H1 (cell line): ENCODE measurements around the gene ALPI. TPM values are rescaled to one million over a fixed set of nuclear protein-coding genes. Genes with fewer than 3 reads are reported as not detected.
"Not testable (repeated sequence)": the region's sequence is repeated elsewhere in the genome, so short reads cannot be mapped to it uniquely, and the experiment has no call there.

Experiments used
- CTCF ChIA-PET: fragments of 300-600 bp; sonication (Branson Sonifier 250); formaldehyde crosslinking; loops from one replicate; lab custom pipeline; 2021; ENCODE audit not compliant: partially characterized antibody; lab: Charles Lee
- POLR2A ChIA-PET: fragments of 300-600 bp; sonication (Branson Sonifier 250); formaldehyde crosslinking; loops from one replicate; lab custom pipeline; 2021; ENCODE audit warnings: inconsistent platforms; ENCODE audit not compliant: partially characterized antibody; lab: Charles Lee
- DNase-seq, 2 experiments: peaks; one replicate each; pipeline versions ENCODE4 v3.0.0 to v3.0.0-alpha.2; 2010 to 2022; ENCODE audit warnings: low spot score in 2 of 2, low read depth in 1 of 2, mixed read lengths in 1 of 2
- FAIRE-seq: peaks from 2 replicates; lab custom pipeline; 2011; peaks lifted over from hg19 to GRCh38; lab: Jason Lieb, UNC
- H2AFZ ChIP-seq: 2 replicates; pipeline ENCODE4 v1.8.1; 2012; ENCODE audit warnings: low read length, inconsistent platforms
- H2AK5ac ChIP-seq: 2 replicates; pipeline ENCODE4 v1.6.1; 2013; ENCODE audit warnings: low read depth, low read length
- H2BK120ac ChIP-seq: replicated peaks from 2 replicates; pipeline ENCODE3; 2013; ENCODE audit warnings: low read depth, low read length, inconsistent platforms
- H2BK12ac ChIP-seq: 2 replicates; pipeline ENCODE4 v1.6.1; 2013; ENCODE audit warnings: low read depth, low read length
- H2BK15ac ChIP-seq: 2 replicates; pipeline ENCODE4 v1.6.1; 2013; ENCODE audit warnings: low read length
- H2BK20ac ChIP-seq: 2 replicates; pipeline ENCODE4 v1.6.1; 2013; ENCODE audit warnings: low read length
- H2BK5ac ChIP-seq: 2 replicates; pipeline ENCODE4 v1.6.1; 2013; ENCODE audit warnings: low read depth, low read length
- H3K14ac ChIP-seq: 2 replicates; pipeline ENCODE4 v1.6.1; 2013; ENCODE audit warnings: inconsistent platforms; ENCODE audit not compliant: insufficient read length
- H3K18ac ChIP-seq: 2 replicates; pipeline ENCODE4 v1.6.1; 2013; ENCODE audit warnings: low read length; ENCODE audit errors: extremely low read depth
- H3K23ac ChIP-seq: 2 replicates; pipeline ENCODE4 v1.6.1; 2013; ENCODE audit warnings: inconsistent platforms; ENCODE audit not compliant: insufficient read length
- H3K23me2 ChIP-seq: 2 replicates; pipeline ENCODE4 v1.6.1; 2013; ENCODE audit warnings: low read depth, low read length
- H3K27ac ChIP-seq: 2 replicates; pipeline ENCODE4 v1.6.1; 2011; ENCODE audit warnings: low read depth, low read length, inconsistent platforms
- H3K27me3 ChIP-seq, 4 experiments: replicated peaks in 1 of 4; 1 replicate in 1 of 4; 2 replicates in 3 of 4; pipeline versions ENCODE4 v1.6.1 to v1.8.1; 2011 to 2013; ENCODE audit warnings: low read length in 3 of 4, mild to moderate bottlenecking in 3 of 4, inconsistent platforms in 2 of 4, mixed read lengths in 2 of 4, moderate library complexity in 1 of 4; ENCODE audit not compliant: control insufficient read depth in 3 of 4, insufficient read depth in 3 of 4; ENCODE audit errors: extremely low read depth in 1 of 4
- H3K36me3 ChIP-seq, 4 experiments: 2 replicates each; pipeline versions ENCODE4 v1.6.1 to v1.8.1; 2011 to 2013; ENCODE audit warnings: mild to moderate bottlenecking in 4 of 4, low read length in 3 of 4, moderate library complexity in 2 of 4, control low read depth in 1 of 4, inconsistent platforms in 1 of 4; ENCODE audit not compliant: insufficient read depth in 4 of 4, control insufficient read depth in 2 of 4
- H3K4ac ChIP-seq: replicated peaks from 2 replicates; pipeline ENCODE3; 2013; ENCODE audit warnings: low read length, low read depth, mixed read lengths, inconsistent platforms; ENCODE audit not compliant: insufficient read length
- H3K4me1 ChIP-seq, 4 experiments: replicated peaks in 1 of 4; 1 replicate in 1 of 4; 2 replicates in 3 of 4; pipeline versions ENCODE4 v1.6.1 to v1.8.1; 2011 to 2013; ENCODE audit warnings: low read length in 3 of 4, inconsistent platforms in 2 of 4, mixed read lengths in 1 of 4; ENCODE audit not compliant: insufficient read depth in 4 of 4, control insufficient read depth in 3 of 4
- H3K4me2 ChIP-seq, 2 experiments: 2 replicates each; pipeline versions ENCODE4 v1.6.1 to v1.8.1; 2011 to 2013; ENCODE audit warnings: low read depth in 2 of 2, low read length in 2 of 2, control low read depth in 1 of 2, inconsistent platforms in 1 of 2, mild to moderate bottlenecking in 1 of 2; ENCODE audit not compliant: insufficient read depth in 1 of 2
- H3K4me3 ChIP-seq, 4 experiments: fragments of 200-600, 300-600 bp in 1 of 4; sonication (generic), shearing (Covaris generic), sonication (Bioruptor Twin) in 1 of 4; 2 replicates each; pipeline versions ENCODE4 v1.5.1 to v1.8.1; 2011 to 2016; ENCODE audit warnings: low read length in 4 of 4, low read depth in 3 of 4, control low read depth in 2 of 4, inconsistent platforms in 2 of 4, mild to moderate bottlenecking in 2 of 4, mixed read lengths in 1 of 4, moderate library complexity in 1 of 4; ENCODE audit not compliant: insufficient read depth in 2 of 4; ENCODE audit errors: extremely low read depth in 1 of 4
- H3K56ac ChIP-seq: replicated peaks from 2 replicates; pipeline ENCODE3; 2013; ENCODE audit warnings: low read depth, mild to moderate bottlenecking, mixed read lengths, low read length, inconsistent platforms; ENCODE audit not compliant: insufficient read length
- H3K79me1 ChIP-seq: 2 replicates; pipeline ENCODE4 v1.6.1; 2013; ENCODE audit warnings: low read depth, low read length, control low read depth
- H3K79me2 ChIP-seq, 2 experiments: 2 replicates each; pipeline versions ENCODE4 v1.6.1 to v1.8.1; 2012 to 2013; ENCODE audit warnings: low read length in 2 of 2, mild to moderate bottlenecking in 2 of 2, inconsistent platforms in 1 of 2; ENCODE audit not compliant: insufficient read depth in 2 of 2, control insufficient read depth in 1 of 2
- H3K9ac ChIP-seq, 4 experiments: replicated peaks in 1 of 4; 1 replicate in 1 of 4; 2 replicates in 3 of 4; pipeline versions ENCODE4 v1.6.1 to v1.8.1; 2011 to 2013; ENCODE audit warnings: low read depth in 3 of 4, low read length in 3 of 4, control low read depth in 2 of 4, mild to moderate bottlenecking in 2 of 4, moderate library complexity in 2 of 4, inconsistent platforms in 1 of 4; ENCODE audit errors: extremely low read depth in 1 of 4
- H3K9me3 ChIP-seq, 2 experiments: 2 replicates each; pipeline versions ENCODE4 v1.6.1 to v1.8.1; 2012 to 2013; ENCODE audit warnings: mild to moderate bottlenecking in 2 of 2, moderate library complexity in 2 of 2, control low read depth in 1 of 2, inconsistent platforms in 1 of 2, low read depth in 1 of 2, low read length in 1 of 2, mixed read lengths in 1 of 2; ENCODE audit not compliant: insufficient read depth in 2 of 2
- H4K20me1 ChIP-seq, 2 experiments: replicated peaks in 1 of 2; 2 replicates each; pipeline versions ENCODE3 to v1.8.1; 2011 to 2013; ENCODE audit warnings: inconsistent platforms in 2 of 2, low read length in 2 of 2, mild to moderate bottlenecking in 1 of 2; ENCODE audit not compliant: insufficient read depth in 2 of 2, control insufficient read depth in 1 of 2
- H4K5ac ChIP-seq: 2 replicates; pipeline ENCODE4 v1.6.1; 2013; ENCODE audit warnings: low read length, low read depth, mixed read lengths, inconsistent platforms; ENCODE audit not compliant: insufficient read length
- H4K8ac ChIP-seq: 2 replicates; pipeline ENCODE4 v1.8.0; 2013; ENCODE audit warnings: mild to moderate bottlenecking, moderate library complexity, low read length, inconsistent platforms; ENCODE audit not compliant: insufficient read depth; ENCODE audit errors: extremely low read depth
- H4K91ac ChIP-seq: replicated peaks from 2 replicates; pipeline ENCODE3; 2013; ENCODE audit warnings: low read length, mixed read lengths, inconsistent platforms; ENCODE audit not compliant: insufficient read length
- WGBS, 2 experiments: shearing (Covaris generic) in 1 of 2; methylation state at CpG; one replicate each; pipeline versions ENCODE4 v1.1.6 to v1.1.7; 2013 to 2015; ENCODE audit warnings: low lambda C conversion rate in 2 of 2, mixed read lengths in 2 of 2, inconsistent platforms in 1 of 2, low coverage in 1 of 2, missing lambda C conversion rate in 1 of 2; ENCODE audit not compliant: insufficient replicate concordance in 2 of 2, insufficient coverage in 1 of 2, insufficient read length in 1 of 2; ENCODE audit errors: extremely low coverage in 1 of 2, missing lambda C conversion rate in 1 of 2; 5-methylcytosine and 5-hydroxymethylcytosine counted together
- polyA plus RNA-seq, 7 experiments: library from polyadenylated mRNA; depleted of rRNA in 3 of 7; stranded (reverse) in 5 of 7; unstranded in 2 of 7; fragments of >200 nt in 5 of 7; fragments of 200-250 nt in 2 of 7; gene quantifications; 1 replicate in 5 of 7; 2 replicates in 1 of 7; 4 replicates in 1 of 7; pipeline versions ENCODE4 v1.2.1 to v1.2.3, GENCODE V29; 2011 to 2013; ENCODE audit warnings: missing spikeins in 2 of 7, mixed read lengths in 2 of 7
- total RNA-seq: library from RNA; stranded (reverse); fragmentation: NEBNext Ultra II Directional; extraction: Animal tissue kit (Norgen Biotek cat#: 25700); gene quantifications from 2 replicates; pipeline ENCODE4 v1.2.1, GENCODE V29; 2021

The ALPI gene
- total and polyA plus RNA-seq, 2 of the 8 experiments (the other 6 are each of a cell fraction or from before 2014, with no cell fraction given): not detected

DNA sequence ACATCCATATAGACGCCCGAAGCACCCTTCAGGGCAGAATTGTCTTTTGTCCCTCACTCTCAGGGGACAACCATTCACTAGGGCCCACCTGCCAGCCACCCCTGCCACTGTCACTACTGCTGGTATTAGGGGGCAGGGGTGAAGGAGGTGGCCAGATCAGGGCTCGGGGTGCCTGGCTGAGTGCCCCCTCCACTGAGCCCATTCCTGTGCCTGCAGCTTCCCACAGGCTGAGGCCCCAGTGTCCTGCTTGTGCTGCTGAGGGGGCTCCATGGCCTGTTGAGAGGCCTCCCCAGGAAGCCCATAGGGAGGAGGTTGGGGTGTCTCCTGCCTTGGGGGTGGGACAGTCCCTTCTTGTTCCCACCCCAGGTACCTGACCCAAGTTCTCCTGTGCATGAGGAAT, 4.3 kb upstream of the ALPI start:
- H3K27ac ChIP-seq, H3K4me1 ChIP-seq, H2AK5ac ChIP-seq, H3K79me2 ChIP-seq, H3K36me3 ChIP-seq, H3K9me3 ChIP-seq, H3K18ac ChIP-seq, H2BK12ac ChIP-seq, H3K23ac ChIP-seq, H2BK120ac ChIP-seq, H4K91ac ChIP-seq, DNase-seq, FAIRE-seq, H3K27me3 ChIP-seq, POLR2A ChIA-PET, H2BK20ac ChIP-seq, H2BK15ac ChIP-seq, H3K9ac ChIP-seq, H2AFZ ChIP-seq, H3K56ac ChIP-seq, H4K8ac ChIP-seq, H3K14ac ChIP-seq, H3K4ac ChIP-seq, H3K23me2 ChIP-seq, H3K79me1 ChIP-seq, H4K5ac ChIP-seq, H4K20me1 ChIP-seq, H3K4me2 ChIP-seq, H3K4me3 ChIP-seq, H2BK5ac ChIP-seq: not testable (repeated sequence)
- WGBS, 2 experiments: 93% methylated on average over 3 of the region's 3 CpGs; no CpG with 5 or more reads in 1 of the 2 experiments
- CTCF ChIA-PET: interaction anchor here (1.3 to 2.3 kb wide), 3 partner anchors 13 to 70 kb away, joined by 5 to 20 read pairs (median 6); partner anchors contain the start of gene PRSS56
